GM19324 (cell line): Measurements from ENCODE around the gene DOK7.

Experiments
- ATAC-seq: cut with Tn5 transposase; IDR thresholded peaks from one replicate; pipeline ENCODE4 v1.9.1; 2021; ENCODE audit warnings: mild to moderate bottlenecking, moderate library complexity; ENCODE audit not compliant: unreplicated experiment, low FRiP score

The DOK7 gene

GRCh38 chr4:3427134-3427476, 36.0 kb upstream of the DOK7 start:
- ATAC-seq, result no peak

- no peak for ATAC-seq
Measured at GRCh38 chr4:3427706-3428446, 35.2 kb upstream of the DOK7 start.

- ATAC-seq, result no peak
Measured at GRCh38 chr4:3429651-3430050, 33.5 kb upstream of the DOK7 start.

GRCh38 chr4:3430524-3430923, 32.6 kb upstream of the DOK7 start:
- ATAC-seq, result no peak

GRCh38 chr4:3431446-3431993, 31.6 kb upstream of the DOK7 start:
- ATAC-seq, result no peak

- ATAC-seq, result no peak
Measured at GRCh38 chr4:3432381-3432790, 30.7 kb upstream of the DOK7 start.

GRCh38 chr4:3433138-3433869, 29.8 kb upstream of the DOK7 start:
- ATAC-seq, result no peak

GRCh38 chr4:3434881-3435685, 28.0 kb upstream of the DOK7 start:
- no peak for ATAC-seq

- ATAC-seq, result no peak
Measured at GRCh38 chr4:3435686-3435956, 27.5 kb upstream of the DOK7 start.

- no peak for ATAC-seq
Measured at GRCh38 chr4:3436048-3436797, 26.9 kb upstream of the DOK7 start.

GRCh38 chr4:3436798-3437581, 26.1 kb upstream of the DOK7 start:
- ATAC-seq, result no peak

- ATAC-seq, result no peak
Measured at GRCh38 chr4:3437582-3437936, 25.5 kb upstream of the DOK7 start.

- no peak for ATAC-seq
Measured at GRCh38 chr4:3437998-3438846, 24.9 kb upstream of the DOK7 start.

- no peak for ATAC-seq
Measured at GRCh38 chr4:3438847-3439180, 24.3 kb upstream of the DOK7 start.

- ATAC-seq, result no peak
Measured at GRCh38 chr4:3439391-3439790, 23.7 kb upstream of the DOK7 start.

- no peak for ATAC-seq
Measured at GRCh38 chr4:3440011-3440410, 23.1 kb upstream of the DOK7 start.

- ATAC-seq, result no peak
Measured at GRCh38 chr4:3440979-3441500, 22.1 kb upstream of the DOK7 start.

- no peak for ATAC-seq
Measured at GRCh38 chr4:3441501-3442459, 21.3 kb upstream of the DOK7 start, which contains the start of gene HGFAC. TSS of gene HGFAC (plus strand) at chr4:3441968. CDS start at chr4:3442002, 34 bp downstream.
